Posterior cingulate gyrus (tissue), 11 donors: ENCODE measurements around the gene DDX19B.
"Not testable (repeated sequence)": the region's sequence is repeated elsewhere in the genome, so short reads cannot be mapped to it uniquely, and the experiment has no call there.

Experiments
- DNase-seq, 10 donors: peaks; one replicate each; pipeline versions ENCODE4 v3.0.0 to v3.0.0-alpha.2; 2020 to 2021; ENCODE audit warnings: mixed read lengths in 3 of 10
- intact Hi-C: fragments of 100-400 bp; cut with DNase I; formaldehyde crosslinking; loops from one replicate; pipeline ENCODE4 v1.15.1; 2023

DDX19B gene

DNA sequence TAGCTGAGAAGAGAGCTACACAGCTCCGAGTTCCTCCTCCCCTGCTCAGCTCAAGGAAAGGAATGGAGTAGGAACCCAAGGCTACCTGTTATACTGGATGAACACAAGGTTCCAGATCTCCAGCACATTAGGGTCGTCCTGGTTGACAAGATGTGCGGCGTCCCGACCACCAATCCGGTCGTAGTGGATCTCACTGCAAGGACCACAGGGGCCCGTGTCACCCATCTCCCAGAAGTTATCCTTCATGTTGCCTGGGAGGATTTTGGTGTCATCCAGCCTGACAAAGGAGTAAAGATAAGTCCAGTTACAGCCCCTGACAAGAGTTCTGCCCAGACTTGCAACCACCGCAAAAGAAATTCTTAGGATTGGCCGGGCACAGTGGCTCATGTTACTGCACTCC, 27.3 kb upstream of the DDX19B start:
- DNase-seq = peak in 2 of 10 donors; percentile 24 to 55
- intact Hi-C loops = no loop called here

DNA sequence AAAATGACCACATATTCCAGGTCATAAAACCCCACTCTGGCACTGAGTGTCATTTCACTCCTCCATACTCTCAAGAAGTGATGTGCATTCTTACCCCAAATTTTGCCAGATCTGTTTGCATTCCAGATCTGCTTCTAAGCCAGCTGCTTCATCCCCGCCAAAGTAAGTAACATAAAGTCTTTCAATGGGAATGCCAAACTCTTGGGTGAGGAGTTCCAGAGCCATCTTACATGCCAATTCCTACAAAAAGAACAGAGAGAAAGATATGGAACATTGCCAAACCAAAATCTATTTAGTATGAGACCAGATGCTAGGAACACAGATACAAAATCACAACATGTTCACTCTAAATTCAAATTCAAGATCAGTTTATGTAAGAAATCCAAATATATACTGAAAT, 22.6 kb upstream of the DDX19B start:
- DNase-seq = peak in 1 of 10 donors; percentile 1
- intact Hi-C loops = no loop called here

DNA sequence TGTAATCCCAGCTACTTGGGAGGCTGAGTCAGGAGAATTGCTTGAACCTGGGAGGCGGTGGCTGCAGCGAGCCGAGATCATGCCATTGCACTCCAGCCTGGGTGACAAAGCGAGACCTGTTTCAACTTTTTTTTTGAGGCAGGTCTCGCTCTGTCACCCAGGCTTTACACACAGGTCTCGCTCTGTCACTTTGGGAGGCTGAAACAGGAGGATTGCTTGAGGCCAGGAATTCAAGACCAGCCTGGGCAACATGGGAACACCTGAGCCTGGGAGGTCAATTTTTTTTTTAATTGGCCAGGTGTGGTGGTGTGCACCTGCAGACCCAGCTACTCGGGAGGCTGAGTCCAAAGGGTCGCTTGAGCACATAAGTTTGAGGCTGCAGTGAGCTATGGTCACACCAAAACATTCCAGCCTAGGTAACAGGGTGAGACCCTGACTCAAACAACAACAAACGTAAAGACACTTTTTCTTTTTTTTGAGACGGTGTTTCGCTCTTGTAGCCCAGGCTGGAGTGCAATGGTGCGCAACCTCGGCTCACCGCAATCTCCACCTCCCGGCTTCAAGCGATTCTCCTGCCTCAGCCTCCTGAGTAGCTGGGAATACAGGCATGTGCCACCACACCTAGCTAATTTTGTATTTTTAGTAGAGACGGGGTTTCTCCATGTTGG, 11.5 kb upstream of the DDX19B start:
- peak in 1 of 10 donors; percentile 71 for DNase-seq
- intact Hi-C loops = not testable (repeated sequence)

DNA sequence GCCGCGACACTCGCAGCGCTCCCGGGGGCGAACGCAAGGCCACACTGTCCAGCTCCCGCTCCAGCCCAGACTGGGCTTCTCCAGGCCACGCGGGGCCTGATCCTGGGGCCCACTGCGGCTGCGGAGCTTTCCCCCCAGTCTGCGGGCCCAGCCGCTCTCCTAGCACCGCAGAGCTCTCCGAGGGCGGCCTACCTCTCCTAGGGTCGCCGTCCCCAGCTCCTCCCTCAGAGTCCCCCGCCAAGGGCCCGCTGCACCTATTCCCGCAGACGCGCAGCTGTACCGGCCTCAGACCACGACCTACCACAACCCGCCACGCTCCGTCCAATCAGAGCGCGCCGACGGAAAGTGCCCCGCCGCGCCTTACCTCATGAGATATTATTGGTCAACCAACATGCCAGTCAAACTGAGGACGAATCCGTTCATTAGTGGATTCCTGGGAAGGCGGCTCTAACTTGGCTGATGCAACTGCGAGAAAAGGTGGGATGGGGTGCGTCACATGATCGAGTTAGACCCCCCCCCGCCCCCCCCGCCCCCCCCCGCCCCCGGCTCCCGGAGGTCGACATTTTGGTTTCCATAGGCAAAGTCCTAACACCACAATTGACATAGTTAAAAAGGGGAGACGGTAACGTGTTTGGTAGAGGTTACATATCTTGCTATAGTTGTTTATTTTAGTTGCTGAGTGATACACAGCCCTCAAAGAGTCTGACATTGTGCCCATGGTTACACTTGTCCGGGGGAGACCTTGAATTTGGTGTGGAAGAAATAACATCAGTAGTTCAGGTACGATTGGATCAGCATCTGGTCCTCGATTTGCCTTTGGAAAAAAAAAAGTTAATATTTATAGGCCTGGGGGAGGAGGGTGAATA, 9.5 kb upstream of the DDX19B start, which contains the start of gene AARS1:
AARS1 (minus strand) TSS at position 278 of the 866 bp plus-strand sequence. CDS start 6,743 bp downstream, outside the sequence.
- DNase-seq = peak; percentile 93 to 100 (median 96)
- intact Hi-C loops = no loop called here

DNA sequence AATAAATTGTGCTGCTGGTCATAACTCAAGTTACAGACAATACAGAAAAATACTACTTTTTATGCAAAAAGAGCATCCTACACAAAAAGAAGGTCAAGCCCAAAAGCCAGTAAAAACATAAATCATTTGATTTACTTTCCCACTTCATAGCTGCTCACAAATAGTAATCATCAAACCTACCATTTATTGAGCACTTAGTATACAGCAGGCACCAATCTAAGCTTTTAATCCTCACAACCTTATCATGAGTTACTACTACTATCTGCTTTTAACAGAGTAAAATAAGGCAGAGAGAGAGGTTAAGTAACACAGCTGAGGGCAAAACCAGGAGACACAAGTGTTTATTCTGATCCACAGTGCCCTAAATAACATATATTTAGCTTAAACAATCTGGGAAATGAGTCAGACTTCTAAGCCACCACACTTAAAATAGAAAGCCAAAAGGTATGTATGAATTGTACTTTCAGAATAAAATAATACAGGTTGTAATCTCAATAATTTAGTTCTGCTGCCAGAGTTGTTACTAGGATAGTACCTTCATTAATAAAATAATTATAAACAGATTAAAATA, 8.0 kb upstream of the DDX19B start:
- intact Hi-C loops = no loop called here
- no peak for DNase-seq

DNA sequence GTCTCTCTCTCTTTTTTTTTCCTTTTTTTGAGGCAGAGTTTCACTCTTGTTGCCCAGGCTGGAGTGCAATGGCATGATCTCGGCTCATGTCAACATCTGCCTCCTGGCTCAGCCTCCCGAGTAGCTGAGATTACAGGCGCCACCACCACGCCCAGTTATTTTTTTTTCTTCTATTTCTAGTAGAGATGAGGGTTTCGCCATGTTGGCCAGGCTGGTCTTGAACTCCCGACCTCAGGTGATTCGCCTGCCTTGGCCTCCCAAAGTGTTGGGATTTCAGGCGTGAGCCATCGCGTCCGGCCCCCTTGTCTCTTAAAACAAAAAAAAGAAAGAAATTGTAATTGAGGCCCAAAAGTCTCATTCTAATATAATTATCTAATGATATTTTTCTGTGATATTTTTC, 6.8 kb upstream of the DDX19B start:
- DNase-seq = peak in 1 of 10 donors; percentile 22
- intact Hi-C loops = not testable (repeated sequence)

DNA sequence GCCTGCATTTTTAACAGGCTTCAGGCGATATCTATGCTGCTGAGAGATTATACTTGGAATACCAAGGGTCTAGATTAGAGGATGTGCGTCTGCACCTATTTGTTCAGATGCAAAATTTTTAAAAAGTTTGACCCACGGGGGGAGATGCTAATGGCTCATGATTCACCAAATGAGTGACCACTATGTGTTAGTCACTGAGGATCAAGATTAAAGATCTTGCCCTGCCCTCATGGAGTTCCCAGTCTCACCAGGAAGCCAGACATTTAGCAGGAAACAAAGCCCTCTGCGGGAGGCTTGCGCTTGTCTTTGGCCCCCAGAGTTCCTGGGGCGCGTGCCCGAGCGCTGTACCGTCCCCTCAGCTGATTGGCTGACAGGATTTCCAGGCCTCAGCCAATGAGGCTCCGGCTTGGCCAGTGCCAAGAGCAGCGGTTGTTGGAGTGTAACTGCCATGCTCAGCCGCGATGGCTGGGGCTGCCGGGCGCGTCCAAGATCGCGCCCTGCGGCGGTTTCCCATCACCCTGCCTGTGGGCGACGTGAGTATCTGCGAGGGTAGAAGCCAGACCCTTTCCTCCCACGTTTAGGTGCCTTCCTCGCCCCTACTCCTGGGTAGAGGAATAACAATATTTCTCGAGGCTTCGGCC, 4.5 kb upstream of the DDX19B start:
- DNase-seq = peak in 2 of 10 donors; percentile 57 to 74
- intact Hi-C loops = loop anchor here (5.0 kb wide), 1 partner anchor 53 kb away; the partner anchor contains the start of gene DDX19A

DNA sequence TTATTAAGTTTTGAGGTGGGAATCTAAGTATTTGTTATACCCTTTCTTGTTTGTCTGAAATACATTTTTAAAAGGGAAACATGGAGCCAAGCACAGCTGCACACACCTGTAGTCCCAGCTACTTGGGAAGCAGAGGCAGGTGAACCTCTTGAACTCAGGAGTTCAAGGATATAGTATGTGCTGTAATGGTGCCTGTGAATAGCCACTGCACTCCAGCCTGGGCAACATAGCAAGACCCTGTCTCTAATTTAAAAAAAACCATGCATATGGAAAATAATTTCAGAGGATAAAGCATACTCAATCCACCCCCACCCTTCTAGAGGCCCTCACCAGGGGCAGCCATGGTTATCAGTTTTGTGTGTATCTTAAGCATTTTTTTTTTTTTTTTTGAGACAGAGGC, 3.4 kb upstream of the DDX19B start:
- intact Hi-C loops = loop anchor here (5.0 kb wide), 1 partner anchor 52 kb away; the partner anchor contains the start of gene DDX19A
- peak in 1 of 10 donors; percentile 2 for DNase-seq

DNA sequence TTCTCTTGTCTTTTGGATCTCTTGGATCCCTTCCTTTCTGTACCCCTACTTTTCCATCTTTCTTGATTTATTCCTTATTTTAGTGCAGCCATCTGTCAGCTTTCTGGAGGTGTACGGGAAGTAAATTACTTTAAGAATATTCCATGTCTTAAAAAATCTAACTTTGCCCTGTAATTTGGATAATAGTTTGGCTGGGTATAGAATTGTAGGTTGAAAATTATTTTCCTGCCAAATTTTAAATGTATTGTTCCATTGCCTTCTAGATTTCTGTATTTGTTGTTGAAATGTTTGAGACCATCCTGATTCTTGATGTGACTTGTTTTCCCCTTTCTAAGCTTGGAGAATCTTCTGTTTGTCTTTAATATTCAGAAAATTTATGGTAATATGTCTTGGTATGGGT, 2.1 kb downstream of the DDX19B start:
- intact Hi-C loops = no loop called here
- peak in 1 of 10 donors; percentile 3 for DNase-seq

DNA sequence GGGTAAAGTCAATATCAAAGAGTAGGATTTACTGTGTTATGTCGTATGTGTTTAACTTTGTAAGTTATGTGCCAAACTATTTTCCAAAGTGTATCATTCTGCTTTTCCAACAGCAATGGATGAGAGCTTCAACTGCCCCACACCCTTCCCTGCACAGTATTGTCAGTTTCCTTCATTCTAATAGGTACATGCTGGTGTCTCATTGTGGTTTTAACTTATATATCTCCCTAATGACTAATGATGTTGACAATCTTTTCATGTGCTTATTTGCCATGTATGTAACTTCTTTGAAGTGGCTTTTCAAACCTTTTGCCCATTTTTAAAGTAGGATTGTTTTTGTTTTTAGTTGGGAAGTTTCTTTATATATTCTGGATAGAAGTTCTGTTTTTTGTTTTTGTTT, 3.8 kb downstream of the DDX19B start:
- no peak for DNase-seq

DNA sequence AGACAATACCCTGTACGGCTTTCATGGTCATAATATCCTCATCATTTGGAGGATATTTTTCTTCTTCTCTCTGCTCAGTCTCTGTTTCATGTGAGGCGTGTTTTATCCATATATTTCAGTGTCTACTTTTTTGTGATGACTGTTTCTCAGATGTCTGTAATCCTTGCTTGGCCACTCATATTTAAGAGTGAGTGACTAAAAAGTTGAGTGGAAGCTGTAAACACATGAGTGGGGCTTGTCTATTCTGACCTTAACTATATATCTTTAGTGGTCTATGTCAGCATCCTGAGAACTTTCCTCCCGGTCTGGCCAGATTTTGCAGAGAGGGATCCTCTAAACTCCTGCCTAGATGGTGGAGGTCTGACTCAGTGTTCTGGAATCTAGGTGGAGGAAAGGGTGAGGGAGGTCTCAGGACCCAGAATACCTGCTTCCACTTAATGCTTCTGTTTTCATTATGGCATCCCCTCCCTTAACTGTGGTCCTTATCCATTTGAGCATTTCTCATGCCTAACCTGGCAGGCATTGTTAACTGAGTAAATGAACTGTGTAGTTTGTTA, 6.0 kb downstream of the DDX19B start:
- no peak for DNase-seq
- intact Hi-C loops = no loop called here

More for the DNA sequence above, 3.8 kb downstream of the DDX19B start:
- intact Hi-C loops = no loop called here

DNA sequence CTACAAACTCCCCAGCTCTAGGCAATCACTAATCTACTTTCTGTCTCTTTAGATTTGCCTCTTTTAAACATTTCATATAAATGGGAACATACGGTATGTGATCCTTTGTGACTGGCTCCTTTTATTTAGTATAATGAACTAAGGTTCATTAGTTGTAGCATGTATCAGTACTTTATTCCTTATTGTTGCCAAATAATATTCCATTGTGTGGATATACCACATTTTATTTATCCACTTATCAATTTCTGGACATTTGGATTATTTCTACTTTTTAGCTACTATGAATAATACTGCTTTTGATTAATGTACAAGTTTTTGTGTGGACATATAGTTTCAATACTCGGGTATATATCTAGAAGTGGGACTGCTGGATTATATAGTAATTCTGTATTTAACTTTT, 7.9 kb downstream of the DDX19B start:
- DNase-seq = no peak
- intact Hi-C loops = no loop called here

DNA sequence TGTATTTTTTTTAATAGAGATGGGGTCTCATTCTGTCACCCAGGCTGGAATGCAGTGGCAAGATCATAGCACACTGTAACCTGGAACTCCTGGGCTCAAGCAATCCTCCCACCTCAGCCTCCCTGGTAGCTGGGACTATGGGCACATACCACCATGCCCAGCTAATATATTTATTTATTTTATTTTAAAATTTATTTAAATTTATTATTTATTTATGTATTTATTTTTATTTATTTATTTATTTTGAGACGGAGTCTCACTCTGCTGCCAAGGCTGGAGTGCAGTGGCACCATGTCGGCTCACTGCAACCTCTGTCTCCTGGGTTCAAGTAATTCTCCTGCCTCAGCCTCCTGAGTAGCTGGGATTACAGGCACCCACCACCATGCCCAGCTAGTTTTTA, 8.7 kb downstream of the DDX19B start:
- peak in 1 of 10 donors; percentile 8 for DNase-seq
- intact Hi-C loops = not testable (repeated sequence)

DNA sequence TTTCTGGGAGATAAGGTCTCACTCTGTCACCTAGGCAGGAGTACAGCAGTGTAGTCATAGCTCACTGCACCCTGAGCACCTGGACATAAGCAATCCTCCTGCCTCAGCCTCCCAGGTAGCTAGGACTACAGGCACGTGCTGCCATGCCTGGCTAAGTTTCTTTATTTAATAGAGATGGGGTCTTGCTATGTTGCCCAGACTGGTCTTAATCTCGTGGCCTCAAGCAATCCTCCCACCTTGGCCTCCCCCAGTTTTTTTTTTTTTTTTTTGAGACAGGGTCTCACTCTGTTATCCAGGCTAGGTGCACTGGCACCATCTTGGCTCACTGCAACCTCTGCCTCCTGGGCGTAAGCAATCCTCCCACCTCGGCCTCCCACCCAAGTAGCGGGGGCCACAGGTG, 21.1 kb downstream of the DDX19B start:
- peak in 2 of 10 donors; percentile 6 to 38 for DNase-seq
- intact Hi-C loops = no loop called here

DNA sequence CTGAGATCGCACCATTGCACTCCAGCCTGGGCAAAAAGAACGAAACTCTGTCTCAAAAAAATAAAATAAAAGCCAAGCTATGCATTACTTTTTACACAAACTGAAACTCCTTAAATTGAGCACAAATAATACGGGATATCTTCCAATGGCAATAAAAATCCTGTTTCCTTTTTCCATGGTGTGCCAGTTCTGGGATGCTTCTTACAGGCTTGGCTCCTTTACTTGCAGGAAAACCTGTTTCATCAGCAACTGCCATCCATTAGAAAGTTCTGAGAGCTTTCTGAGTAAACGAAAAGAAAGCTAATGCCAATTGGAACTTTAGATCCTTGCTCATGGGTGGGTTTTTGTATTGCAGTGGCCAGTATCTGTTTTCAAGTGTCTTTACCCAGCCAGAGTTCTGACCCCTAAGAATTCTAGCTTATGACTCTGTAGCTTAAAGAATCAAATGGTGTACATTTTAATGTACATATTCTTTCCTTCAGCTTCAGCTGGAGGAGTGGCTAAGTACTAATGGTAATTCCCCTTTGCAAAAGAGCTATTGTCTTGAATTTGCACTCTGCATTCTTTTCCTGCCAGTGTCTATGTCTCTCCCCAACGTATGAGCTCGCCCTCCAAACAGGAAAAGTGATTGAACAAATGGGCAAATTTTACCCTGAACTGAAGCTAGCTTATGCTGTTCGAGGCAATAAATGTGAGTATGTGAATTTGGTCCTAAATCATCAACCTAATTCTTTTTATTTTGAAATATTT, 26.2 kb downstream of the DDX19B start:
- intact Hi-C loops = no loop called here
- DNase-seq = no peak

DNA sequence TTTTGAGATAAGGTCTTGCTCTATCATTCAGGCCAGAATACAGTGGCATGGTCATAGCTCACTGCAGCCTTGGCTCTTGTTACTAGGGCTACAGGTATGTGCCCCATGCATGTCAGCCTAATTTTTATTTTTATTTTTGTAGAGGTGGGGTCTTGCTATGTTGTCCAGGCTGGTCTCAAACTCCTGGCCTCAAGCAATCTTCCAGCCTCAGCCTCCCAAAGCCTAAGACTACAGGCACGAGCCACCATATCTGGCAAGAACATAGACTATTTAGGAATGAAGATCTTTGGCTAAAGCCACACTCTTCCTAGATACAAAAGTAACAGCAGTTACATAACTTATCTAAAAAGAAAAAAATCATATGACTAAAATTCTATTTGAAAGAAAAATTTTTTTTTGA, 32.1 kb downstream of the DDX19B start:
- peak in 2 of 10 donors; percentile 15 to 23 for DNase-seq
- intact Hi-C loops = no loop called here

DNA sequence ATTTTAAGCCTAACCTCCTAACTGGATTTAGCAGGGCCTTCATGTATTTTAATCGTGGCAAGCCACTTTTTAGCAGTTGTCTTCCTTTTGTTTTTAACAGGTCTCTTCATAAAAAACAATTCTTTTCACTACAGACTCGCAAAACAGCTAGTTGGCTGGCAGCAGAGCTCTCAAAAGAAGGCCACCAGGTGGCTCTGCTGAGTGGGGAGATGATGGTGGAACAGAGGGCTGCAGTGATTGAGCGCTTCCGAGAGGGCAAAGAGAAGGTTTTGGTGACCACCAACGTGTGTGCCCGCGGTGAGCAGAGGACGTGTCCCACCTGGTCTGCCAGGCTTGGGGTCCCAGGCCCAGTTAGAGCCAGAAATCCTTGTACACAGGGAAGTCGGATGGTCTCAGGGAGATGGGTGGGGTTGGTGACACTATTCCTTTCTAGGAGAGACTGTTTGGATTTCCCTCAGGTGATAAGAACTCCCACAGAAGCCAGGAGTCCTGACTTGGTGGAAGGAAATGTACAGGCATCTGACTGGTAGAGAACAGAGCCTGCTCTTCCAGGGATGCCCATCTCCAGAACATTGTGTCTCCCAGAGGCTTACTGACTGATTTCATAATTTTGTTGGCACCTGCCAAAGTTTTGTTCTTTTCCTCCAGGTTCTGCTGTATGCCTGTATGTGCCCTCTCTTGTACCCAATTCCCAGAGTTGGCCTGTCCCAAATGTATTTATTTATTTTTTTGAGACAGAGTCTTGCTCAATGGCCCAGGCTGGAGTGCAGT, 32.8 kb downstream of the DDX19B start:
- intact Hi-C loops = no loop called here

DNA sequence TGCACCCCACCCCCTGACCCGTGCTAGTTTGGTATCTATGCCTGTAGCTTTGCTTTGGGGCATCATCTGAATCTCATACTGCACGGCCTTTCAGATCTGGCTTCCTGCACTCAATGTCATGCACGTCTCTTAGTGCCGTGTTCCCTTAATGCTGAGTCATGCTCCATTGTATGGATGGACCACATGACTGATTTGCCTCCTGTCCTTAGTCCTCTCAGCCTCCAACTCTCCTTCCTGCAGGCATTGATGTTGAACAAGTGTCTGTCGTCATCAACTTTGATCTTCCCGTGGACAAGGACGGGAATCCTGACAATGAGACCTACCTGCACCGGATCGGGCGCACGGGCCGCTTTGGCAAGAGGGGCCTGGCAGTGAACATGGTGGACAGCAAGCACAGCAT, 33.7 kb downstream of the DDX19B start:
- intact Hi-C loops, DNase-seq: not testable (repeated sequence)

More for the DNA sequence above, 32.8 kb downstream of the DDX19B start:
- DNase-seq = peak in 8 of 10 donors; percentile 17 to 86 (median 36)

DNA sequence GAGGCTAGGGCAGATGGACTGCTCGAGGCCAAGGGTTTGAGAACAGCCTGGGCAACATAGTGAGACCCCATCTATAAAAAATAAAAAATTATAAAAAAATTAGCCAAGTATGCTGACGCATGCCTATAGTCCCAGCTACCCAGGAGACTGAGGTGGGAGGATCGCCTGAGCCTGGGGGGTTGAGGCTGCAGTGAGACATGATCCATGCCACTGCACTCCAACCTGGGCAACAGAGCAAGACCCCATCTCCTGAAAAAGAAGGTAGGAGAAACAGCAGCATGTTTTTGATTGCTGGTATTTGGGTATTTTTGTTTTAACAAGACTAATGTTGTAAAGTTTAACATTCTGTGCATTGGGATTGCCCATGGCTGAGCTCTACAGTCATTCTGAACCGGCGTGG, 38.8 kb downstream of the DDX19B start:
- peak in 1 of 10 donors; percentile 32 for DNase-seq
- intact Hi-C loops = no loop called here
